Glomerular endothelial cell (primary cell): ENCODE measurements around the gene SMCP. TPM values are rescaled to one million over a fixed set of nuclear protein-coding genes. Genes with fewer than 3 reads are reported as not detected.

Source experiments
- DNase-seq: peaks from one replicate; pipeline ENCODE4 v3.0.0-alpha.2; 2011; ENCODE audit warnings: low read depth, low spot score; ENCODE audit errors: extremely low read depth
- total RNA-seq: library from RNA; depleted of rRNA; stranded (reverse); fragments of >200 nt; gene quantifications from 2 replicates; pipeline ENCODE4 v1.2.3, GENCODE V29; 2015

SMCP gene, protein sequence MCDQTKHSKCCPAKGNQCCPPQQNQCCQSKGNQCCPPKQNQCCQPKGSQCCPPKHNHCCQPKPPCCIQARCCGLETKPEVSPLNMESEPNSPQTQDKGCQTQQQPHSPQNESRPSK
- not detected in 2 replicates for total RNA-seq

DNA sequence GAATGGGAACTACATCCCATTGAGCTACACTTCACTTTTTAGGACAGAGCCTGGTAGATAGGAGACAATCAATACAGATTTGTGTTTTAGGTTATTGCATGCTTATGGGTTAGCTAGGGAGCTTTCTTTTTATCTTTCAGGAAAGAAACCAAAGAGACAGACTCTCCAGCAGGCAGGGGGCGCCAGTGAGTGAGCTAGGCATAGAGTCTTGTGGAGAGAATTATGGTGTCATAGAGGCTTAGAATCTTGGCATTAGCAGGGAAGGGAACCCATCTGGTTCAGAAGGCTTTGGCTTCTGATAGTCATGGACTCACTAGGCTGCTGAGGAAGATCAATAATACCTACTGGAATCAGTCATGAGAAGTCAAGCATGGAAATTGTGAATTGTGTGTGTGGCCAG is at the start of gene SMCP:
SMCP (plus strand) TSS at position 281 of the 400 bp plus-strand sequence. CDS start 6,101 bp downstream, outside the sequence.
- DNase-seq = no peak

DNA sequence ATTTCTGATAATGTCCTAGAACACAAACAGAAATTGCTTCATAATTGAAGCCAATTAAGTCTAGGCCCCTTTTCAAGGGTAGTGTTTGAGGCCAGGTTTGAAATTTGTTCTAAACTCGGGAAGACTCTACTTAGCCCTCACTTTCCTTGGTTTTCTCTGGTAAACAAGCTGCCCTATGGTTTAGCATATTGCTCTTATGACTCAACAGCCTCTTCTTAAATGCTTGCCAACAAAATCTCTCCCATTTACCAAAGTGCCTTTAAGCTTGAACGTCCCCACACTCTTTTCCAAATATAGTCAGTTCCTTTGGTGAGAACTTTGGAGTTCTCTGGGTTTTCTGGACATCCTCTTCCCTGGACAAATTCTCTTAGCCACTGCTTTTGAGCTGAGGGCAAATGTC is 41.3 kb upstream of the SMCP start:
- no peak for DNase-seq

DNA sequence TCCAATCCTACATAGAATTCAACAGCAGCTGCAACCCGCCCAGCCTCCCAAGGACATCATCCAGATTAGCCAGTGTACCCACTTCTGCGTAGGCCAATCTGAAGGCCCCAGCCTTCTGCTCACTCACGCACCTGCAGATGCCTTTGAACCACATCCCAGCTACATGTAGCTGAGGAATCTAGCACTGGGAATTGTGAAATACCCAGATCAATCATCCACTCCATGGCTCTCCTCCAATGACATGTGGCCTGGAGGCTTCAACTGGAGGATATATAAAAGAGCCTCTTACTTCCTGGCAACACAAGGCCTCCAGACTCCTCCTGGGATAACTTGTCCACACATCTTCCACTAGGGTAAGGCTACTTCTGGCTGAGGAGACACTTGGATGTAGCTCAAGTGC is 35.6 kb upstream of the SMCP start, which contains the start of gene LCE6A:
LCE6A (plus strand) TSS at position 301 of the 400 bp plus-strand sequence. CDS start 665 bp downstream, outside the sequence.
- no peak for DNase-seq

DNA sequence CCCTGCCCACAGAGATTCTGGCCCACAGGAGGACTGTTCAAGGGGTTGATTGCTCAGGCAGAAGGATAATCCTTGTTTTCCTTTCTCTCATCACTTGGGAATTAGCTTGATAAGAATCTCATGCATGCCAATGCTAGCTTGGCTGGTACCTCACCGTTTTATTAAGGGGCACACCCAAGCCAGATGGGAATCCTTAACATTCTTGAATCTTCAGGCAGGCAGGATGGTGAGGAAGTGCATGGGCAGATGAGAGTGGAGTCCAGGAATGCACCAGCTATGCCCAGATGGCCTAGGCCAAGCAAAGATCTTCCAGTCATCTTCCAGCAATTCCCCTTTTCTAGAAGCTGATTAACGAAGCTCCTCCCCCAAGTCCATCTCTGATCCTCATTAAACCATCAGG is 22.5 kb upstream of the SMCP start:
- no peak for DNase-seq

DNA sequence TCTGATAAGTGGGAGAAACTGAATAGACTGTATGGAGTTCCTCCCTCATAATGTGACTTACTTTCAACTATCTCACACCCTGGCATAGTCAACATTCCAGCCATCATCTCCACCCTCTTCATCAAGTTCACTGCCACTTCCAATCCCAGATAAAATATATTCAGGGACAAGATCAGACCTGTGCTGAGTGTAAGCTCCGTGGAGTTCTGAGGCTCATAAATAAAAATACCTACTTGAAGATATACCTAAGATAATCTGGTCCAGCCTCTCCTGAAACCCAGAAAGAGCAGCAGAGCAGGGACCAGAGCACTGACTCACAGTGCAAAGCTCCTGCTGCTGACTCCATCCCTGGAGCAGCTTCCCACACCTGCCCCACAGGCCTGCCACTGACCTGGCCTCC is 20.1 kb upstream of the SMCP start:
- DNase-seq = no peak

DNA sequence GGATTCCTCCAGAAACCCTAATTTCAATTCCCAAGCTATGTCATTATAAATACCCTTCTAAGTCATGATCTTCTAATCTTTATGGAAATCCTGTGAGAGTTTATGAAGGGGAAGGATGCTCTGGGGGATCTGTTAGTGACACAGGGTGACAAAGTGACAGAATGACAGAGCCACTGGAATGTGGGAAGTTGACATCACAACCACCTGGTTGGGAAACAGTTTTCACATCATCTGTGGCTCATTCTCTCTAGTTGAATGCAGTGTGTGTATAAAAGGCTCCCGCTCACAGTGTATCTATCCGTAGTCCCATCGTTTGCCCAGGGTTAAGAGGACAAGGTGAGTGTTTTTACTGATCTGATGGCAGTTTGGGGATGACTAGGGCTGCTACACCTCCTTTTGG is 18.4 kb upstream of the SMCP start, which contains the start of gene LCE7A:
LCE7A (plus strand) TSS at position 301 of the 400 bp plus-strand sequence. CDS start 702 bp downstream, outside the sequence.
- no peak for DNase-seq

DNA sequence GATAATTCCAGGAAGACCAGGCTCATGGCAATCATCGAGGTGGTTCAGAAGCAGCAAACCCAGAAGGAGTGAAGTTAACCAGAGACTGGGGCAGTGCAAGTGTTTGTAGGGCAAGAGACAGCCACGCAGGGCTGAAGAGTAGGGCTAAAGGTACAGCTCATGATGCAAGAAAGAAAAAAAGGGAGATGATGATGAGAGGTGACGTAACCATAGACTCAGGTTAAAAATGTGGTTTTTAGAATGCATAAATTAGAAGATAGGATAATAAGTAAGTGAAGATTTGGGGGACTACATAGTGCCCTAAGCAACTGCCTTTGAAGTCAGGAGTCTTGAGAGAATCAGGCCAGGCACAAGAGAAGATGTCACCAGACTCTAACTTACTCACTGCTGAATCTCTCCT is 18.0 kb upstream of the SMCP start:
- DNase-seq = no peak

DNA sequence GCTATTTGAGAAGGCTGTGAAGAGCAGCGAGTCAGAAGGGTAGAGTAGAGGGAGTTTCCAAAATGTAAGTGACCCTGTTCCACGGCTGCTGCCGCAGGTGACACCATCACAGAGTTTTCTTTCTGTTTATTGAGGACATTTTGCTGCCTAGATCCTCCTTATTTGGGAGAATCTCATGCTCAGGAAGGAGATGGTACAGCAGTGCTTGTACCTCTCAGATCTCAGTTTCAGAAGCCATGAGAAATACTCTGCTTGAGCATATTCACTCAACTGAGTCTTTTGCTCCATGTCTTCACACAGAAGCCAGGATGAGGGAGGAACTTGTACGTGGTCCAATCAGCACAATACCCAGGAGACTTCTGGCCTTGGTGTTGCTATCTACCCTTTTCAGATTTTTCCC is 16.7 kb upstream of the SMCP start:
- no peak for DNase-seq

DNA sequence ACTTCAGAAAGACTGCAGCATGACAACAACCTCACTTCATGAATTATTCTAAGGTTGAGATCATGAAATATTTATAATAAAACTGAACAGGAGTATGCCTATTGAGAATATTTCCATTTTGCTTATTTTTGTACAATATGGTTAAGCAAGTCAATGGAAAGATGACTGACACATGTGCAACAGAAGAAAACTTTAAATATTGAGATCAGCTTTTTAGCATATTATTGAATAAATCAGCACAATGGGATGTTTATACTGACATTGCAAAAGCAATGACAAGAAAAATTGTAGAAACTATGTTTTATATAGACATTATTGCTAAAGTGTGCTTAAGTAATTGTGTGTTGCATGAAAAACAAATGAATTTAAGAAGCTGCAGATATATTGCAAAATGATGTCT is 13.7 kb upstream of the SMCP start:
- no peak for DNase-seq

DNA sequence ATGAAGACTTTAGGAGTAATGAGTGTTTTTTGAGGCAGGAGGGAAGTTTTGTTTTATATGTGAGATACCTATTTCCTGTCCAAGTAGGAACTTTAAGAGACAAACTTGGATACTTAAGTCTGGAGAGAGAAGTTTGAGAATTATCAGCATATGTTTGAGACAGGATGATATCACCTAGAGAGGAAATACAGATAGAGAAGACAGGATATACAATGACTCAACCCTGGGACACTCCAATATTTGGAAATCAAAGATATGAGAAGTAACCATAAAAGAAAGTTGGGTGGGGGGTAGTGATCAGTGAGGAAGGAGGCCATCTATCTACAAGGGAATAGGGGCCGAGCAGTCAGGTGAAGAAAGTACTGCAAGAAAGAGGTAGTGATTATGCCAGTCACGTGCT is 11.8 kb upstream of the SMCP start:
- DNase-seq = no peak

DNA sequence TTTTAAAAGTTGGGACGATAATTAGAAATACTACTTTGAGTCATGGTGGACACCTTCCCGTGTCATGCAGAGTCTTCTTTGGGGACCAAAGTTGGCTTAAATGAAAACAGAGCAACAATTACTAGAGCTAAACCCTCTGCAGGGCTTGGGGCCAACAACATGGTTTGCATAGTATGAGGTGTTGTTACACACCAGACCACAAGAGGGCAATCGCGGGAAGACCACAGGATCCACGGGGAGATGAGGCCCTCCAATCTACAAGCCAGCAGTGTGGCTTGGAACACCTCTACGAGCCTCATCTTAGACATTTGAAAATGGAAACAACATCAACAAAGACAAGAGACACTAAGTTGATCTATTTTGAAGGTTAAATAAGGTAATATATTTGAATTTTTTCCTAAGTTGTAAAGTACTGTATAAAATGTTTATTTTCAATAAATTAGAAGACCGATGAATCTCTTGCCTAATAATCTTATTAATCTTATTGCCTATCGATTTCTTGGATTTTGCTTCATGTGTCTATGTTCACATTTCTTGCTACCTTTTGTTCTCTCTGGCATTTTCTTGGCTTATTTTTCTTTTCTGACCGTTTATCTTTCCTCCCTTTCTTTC is 8.2 kb upstream of the SMCP start:
- DNase-seq = peak; percentile 25

DNA sequence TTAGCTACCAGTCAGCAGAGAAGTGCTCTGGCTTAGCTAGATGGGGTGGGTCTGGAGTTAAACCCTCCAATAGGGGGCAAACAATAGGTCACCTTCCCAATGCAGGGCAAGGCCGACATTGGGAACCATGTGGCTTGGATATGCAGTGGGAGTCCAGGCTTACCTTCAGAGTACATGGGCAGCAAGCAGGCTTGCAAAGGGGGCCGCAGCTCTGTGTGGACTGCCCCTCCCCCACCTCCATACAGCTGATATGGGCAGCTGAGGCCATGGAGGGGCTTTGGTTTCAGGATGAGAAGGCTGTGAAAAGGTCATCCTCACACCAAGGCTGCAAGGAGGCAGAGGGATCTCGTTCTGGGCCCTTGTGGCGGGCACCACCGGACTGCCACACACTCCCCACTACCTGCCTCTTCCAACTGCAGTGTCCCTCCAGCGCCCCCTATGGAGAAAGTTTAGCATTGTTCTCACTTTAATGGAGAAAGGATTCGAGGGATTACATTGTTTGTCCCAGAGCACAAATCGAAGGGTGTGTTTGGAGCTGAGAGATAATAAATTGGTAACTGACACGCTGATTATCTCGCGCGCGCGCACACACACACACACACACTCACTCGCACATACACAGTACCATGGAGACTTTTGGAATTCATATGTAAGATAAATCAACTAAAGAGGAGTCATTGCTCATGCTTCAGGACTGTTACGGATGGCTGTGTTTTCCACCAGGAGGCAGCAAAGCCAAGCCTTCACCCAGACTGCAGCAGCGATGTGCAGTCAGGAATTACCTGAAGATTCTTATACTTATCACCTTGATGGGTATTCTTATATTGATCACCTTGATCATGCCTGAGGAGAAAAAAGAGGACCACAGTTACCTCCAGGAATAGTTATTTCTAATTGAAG is 7.0 kb upstream of the SMCP start:
- DNase-seq = no peak

DNA sequence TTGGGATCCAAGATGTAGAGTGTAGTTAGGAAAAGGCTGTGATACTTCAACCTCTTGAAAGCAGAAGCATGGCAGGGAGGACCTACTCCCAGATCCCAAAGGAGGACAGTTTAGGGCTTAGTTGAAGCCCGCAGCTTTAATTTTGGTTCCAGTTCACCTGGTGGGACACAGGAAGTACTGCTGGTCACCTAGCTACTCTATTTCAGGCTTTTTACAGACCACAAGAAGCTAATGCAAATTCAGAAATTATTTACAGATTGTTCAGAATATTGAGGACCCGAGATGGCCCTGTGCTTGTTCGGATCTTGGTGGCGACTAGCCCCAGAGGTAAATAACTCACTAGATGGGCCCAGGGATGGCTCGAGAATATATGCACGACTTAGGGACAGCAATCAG is 6.4 kb upstream of the SMCP start:
- no peak for DNase-seq

DNA sequence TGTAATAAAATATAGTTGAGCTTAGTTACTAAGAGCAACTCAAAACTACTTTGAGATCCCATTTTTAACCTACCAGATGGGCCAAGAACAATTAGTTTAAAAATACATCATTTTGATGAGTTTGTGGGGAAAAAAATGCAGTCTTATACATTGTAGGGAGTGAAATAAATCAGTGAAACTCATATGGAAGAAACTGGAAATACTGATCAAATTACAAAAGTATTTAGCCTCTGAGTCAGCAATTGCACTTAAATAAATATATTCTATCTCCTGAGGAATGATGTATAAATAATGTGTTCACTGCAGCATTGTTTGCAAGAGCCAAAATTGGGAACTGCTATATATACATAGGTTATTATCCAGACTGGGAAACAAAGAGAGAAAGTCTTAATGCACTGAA is 4.6 kb upstream of the SMCP start:
- DNase-seq = no peak

DNA sequence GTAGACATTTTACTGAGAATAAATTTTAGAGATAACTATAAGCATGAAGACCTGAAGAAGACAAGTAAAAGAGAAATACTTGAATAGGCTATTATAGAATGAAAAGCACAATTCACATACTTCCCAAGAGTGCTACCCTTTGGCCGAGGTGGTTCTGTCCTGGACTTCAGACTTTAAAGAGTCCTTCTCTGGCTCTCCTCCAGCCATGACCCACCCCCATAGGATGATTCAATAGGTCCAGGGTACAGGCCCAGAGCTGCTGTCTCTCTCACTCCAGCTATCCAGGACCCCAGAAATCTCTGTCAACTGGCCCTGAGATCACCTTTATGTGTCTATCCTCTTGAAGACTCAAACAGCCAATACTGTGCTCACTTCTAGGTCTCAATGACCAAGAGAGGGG is 1.3 kb upstream of the SMCP start:
- DNase-seq = no peak

DNA sequence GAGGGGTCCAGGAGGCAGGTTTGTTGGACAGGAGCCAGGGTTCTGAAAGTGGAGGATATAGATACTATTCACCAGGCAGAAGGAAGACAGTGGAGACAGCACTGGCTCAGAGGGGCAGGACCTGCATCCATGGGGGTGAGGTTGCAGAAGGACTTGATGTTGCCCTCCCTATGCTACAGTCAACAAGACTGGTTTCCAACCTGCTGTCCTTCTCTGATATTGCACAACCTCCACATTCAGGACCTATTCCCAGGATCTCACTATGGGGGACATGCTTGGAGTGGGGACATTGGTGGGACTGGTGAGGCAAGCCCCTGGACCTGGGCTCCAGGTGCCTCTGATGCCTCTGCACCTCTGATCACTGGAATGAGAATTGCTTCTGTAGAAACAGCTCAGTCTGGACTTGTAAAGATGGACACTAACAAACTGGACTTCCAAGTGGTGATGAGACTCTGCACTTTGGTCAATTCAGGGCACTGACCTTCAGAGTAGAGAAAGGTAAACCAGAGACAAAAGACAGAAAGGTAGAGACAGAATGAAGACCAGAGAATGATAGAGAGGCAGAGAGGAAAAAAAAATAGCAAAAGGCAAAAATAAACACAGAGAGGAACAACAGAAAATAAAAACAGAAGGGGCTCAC is 1.6 kb downstream of the SMCP start:
- no peak for DNase-seq

DNA sequence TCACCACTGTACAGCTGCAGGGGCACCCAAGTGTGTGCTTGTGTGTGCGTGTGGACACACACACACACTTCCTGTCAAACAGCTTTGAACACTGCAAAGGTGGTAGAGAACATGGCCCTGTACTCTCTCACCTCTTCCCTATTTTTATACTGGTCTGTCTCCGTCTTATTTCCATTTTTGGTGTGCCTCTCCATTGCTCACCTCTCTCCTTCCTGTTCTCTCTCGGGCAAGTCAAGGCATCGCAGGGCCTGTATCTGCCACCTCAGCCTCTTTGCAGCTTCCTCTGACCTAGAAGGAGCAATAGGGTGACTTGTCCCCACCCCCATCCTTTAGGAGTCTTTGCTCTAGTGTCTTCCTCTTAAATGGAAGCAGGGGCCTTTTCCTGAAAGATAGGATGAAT is 2.2 kb downstream of the SMCP start:
- DNase-seq = no peak

DNA sequence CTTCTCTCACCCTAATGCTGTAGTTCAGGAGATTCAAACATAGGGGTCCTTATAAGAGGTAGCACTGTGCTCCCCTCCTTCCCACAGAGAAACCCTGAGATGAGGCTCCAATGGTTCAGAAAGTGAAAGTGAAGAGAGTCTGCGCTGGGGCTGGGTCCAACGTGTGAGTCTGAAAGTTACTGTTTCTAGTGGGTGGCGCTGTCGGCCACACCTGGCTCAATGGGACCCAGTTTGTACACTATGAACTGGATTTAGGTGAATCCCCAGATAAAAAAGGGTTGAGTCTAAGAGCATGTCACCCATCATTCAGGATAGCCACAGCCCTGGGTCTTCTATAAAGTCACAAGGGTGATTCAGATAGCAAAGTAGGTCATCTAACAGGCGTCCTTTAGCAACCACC is 2.8 kb downstream of the SMCP start:
- no peak for DNase-seq

DNA sequence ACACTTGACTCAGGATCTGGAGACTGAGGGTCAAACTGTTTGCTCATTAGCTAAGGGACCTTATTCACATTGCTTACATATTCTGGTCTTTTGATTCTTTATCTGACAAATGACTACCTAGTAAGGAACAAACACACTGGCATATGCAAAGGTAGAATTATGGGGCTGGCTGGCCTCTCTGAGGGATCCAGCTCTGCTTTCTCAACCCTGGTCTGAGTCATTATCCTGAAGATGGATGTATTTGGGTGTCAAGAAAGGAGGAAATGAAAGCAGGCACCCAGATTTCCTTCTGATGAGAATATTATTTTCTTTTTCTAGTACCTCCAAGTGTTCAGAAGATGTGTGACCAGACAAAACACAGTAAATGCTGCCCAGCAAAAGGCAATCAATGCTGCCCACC is 6.0 kb downstream of the SMCP start:
- DNase-seq = no peak

DNA sequence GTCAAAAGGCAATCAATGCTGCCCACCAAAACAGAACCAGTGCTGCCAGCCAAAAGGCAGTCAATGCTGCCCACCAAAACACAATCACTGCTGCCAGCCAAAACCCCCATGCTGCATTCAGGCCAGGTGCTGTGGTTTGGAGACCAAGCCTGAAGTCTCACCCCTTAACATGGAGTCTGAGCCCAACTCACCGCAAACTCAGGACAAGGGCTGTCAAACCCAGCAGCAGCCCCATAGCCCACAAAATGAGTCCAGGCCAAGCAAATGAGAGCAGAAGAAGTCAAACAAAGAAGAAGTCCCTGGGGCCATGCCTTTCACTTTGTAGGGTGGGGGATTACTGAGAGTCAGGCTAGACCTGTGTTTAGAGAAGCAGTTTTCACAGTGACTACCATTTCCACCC is 6.4 kb downstream of the SMCP start:
- DNase-seq = no peak

DNA sequence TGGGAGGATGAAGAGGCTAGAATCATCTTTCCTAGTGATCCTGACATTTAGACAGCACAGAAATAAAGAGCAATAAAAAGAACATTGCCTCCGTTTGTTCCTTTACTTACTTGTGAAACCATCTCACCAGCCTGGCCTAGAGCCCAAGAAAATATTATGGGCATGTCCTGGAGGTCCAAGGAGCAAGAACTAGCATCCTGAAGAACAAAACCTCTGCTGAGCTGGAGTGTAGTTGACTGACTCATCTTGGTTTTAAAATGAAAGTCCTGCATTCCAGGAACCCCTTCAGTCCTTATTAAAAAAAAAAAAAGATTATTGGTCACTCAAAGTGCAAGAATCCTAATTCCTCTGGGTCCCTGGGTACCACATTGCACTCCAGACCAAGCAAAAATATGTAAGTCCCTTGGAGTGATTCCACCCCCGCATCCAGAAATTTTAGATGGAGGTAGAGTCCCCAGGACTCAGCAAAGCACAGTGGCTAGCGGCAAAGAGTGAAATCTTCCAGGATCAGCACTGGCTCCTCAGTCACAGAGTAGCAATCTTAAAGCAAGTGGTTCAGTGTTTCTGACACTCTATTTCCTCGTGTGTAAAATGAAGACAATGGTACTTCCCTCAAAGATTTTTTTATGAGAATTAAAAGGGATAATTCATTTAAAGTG is 7.0 kb downstream of the SMCP start:
- no peak for DNase-seq
